RWPE2 (cell line): ENCODE data around the gene CSNK1D.

Experiments
- ATAC-seq: fragments of 200-7000 bp; cut with Tn5 transposase; 3 replicates; pipeline ENCODE4 v1.9.1; 2021; ENCODE audit warnings: low read depth
- DNase-seq: peaks from one replicate; pipeline ENCODE4 v3.0.0-alpha.2; 2020; ENCODE audit warnings: low spot score
- H3K27ac ChIP-seq: fragments of 450-650 bp; 2 replicates; pipeline ENCODE4 v1.5.1; 2017; ENCODE audit warnings: mild to moderate bottlenecking; ENCODE audit not compliant: poor library complexity, severe bottlenecking
- H3K27me3 ChIP-seq: fragments of 250-450 bp; sonication (Bioruptor Pico); 2 replicates; pipeline ENCODE4 v1.5.1; 2021; ENCODE audit warnings: mild to moderate bottlenecking, moderate library complexity; ENCODE audit not compliant: insufficient read depth, poor library complexity, severe bottlenecking
- H3K36me3 ChIP-seq: fragments of 250-450 bp; sonication (Bioruptor Pico); 2 replicates; pipeline ENCODE4 v1.5.1; 2020; ENCODE audit warnings: low read depth, mild to moderate bottlenecking, moderate library complexity
- H3K4me1 ChIP-seq: fragments of 250-450 bp; sonication (Bioruptor Pico); 2 replicates; pipeline ENCODE4 v1.5.1; 2021; ENCODE audit warnings: mild to moderate bottlenecking, moderate library complexity; ENCODE audit not compliant: insufficient read depth, poor library complexity, severe bottlenecking
- H3K4me3 ChIP-seq: fragments of 250-450 bp; sonication (Bioruptor Pico); 2 replicates; pipeline ENCODE4 v1.5.1; 2021; ENCODE audit warnings: mild to moderate bottlenecking, moderate library complexity; ENCODE audit not compliant: severe bottlenecking
- H3K9me3 ChIP-seq: fragments of 250-450 bp; sonication (Bioruptor Pico); 2 replicates; pipeline ENCODE4 v1.5.1; 2021; ENCODE audit warnings: mild to moderate bottlenecking, moderate library complexity; ENCODE audit not compliant: severe bottlenecking
- TF ChIP-seq, protein P1 (sequence below): fragments of 450-650 bp; IDR thresholded peaks from one replicate; pipeline ENCODE4 v1.5.1; 2017; ENCODE audit warnings: mild to moderate bottlenecking, moderate library complexity; ENCODE audit not compliant: poor library complexity, severe bottlenecking

Gene CSNK1D

DNA sequence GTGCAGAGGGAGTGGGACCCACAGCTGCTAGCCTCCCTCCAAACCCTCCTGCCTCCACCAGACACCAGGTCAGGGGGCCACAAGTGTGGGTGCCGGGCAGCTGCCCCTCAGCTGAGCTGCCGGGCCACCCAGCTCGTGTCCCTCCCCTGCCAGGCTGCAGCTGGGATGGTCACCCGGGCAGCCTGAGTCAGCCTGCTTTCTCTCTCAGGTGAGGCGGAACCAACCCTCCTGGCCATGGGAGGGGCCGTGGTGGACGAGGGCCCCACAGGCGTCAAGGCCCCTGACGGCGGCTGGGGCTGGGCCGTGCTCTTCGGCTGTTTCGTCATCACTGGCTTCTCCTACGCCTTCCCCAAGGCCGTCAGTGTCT lies 37.7 kb downstream of the CSNK1D start:
- TF ChIP-seq, protein P1, sequence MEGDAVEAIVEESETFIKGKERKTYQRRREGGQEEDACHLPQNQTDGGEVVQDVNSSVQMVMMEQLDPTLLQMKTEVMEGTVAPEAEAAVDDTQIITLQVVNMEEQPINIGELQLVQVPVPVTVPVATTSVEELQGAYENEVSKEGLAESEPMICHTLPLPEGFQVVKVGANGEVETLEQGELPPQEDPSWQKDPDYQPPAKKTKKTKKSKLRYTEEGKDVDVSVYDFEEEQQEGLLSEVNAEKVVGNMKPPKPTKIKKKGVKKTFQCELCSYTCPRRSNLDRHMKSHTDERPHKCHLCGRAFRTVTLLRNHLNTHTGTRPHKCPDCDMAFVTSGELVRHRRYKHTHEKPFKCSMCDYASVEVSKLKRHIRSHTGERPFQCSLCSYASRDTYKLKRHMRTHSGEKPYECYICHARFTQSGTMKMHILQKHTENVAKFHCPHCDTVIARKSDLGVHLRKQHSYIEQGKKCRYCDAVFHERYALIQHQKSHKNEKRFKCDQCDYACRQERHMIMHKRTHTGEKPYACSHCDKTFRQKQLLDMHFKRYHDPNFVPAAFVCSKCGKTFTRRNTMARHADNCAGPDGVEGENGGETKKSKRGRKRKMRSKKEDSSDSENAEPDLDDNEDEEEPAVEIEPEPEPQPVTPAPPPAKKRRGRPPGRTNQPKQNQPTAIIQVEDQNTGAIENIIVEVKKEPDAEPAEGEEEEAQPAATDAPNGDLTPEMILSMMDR, result no peak
- ATAC-seq (peak; percentile 17; the same call in 2 of the 3 replicates), DNase-seq (no peak)
- Histone ChIP-seq H3K9me3 (no peaks in the 10 kb centered on the region), H3K36me3 (peaks cover 84% of the 10 kb centered on the region), H3K27ac (peak overlapping the region; percentile 91), H3K4me1 (peaks cover 77% of the 10 kb centered on the region), H3K27me3 (no peaks in the 10 kb centered on the region), H3K4me3 (no peak overlapping the region)

DNA sequence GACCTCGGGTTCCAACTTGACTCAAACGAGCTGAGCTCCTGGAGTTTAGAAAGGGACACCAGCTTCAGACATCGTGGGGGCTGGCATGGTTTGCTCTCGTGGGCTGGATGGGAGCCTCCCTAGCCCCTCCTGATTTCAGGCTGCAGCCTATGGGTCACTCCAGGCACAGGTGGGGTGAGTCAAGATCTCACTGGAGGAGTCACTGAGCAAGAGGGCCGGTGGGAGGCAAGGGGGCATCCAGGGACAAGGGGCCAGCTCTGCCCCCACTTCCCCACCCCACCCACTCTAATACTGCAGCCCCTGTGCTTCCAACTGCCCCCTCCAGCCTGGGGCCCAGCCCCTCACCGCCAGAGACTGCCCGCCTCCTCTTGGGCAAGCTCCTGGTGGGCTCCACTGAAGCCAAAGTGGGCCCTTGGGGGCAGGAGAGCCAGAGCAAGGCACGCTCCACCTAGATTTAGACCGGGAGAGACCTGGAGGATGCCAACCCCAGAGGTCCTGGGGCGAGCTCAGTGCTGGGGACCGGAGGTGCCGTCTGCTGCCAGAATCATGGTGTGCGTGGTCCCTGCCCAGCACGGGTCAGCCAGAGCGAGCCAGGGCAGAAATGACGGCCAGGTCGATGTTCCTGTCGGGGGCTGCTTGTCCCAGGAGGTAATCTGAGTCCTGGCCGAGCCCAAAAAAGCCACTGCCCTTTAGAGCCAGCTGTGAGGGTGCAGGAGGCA lies 38.3 kb downstream of the CSNK1D start:
- peak overlapping the region; percentile 91 for H3K27ac ChIP-seq
- no peak for ATAC-seq
- H3K4me1 ChIP-seq, result peaks cover 71% of the 10 kb centered on the region
- DNase-seq, result no peak
- peaks cover 89% of the 10 kb centered on the region for H3K36me3 ChIP-seq
- TF ChIP-seq, protein P1, result no peak
- H3K9me3 ChIP-seq, result no peaks in the 10 kb centered on the region
- no peak overlapping the region for H3K4me3 ChIP-seq
- no peaks in the 10 kb centered on the region for H3K27me3 ChIP-seq

DNA sequence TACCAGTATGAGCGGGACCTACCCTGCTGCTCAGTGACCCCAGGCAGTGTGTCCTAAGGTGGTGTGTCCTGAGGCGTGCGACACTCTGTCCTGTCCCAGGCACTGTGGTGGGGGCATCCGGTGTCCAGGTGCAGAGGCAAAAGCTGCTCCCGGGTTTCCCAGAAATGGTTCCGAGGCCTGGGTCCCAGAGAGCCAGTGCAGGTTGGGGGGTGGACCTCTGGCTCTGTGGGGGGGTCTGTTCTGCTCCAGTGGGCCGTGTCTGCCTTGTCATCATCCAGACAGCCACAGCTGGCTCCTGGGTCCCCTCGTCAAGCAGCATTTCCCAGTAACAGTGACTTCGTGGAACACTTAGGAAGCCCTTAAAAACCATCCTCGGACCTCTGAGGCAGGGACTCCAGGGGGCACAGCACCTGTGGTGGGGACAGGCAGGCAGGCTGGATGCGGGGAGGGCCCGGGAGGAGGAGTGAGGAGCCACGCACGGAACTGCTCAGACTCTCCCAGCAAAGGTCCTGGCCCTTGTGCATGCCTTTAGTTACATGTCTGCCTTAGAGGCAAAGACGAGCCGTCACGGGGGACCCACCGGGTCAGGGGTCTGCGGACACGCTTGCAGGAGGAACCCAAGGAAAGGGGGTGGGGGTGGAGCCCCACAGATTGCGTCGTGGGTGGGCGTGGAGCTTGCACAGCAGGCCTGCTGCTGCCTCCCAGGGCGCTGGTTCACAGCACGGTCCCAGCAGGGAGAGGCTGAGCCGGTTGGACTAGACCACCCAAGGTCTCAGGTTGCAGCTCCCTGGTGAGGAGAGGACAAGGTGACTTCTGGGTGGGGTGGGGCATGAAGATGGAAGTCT lies 39.1 kb downstream of the CSNK1D start:
- Histone ChIP-seq H3K4me1 (peaks cover 64% of the 10 kb centered on the region), H3K27me3 (no peaks in the 10 kb centered on the region), H3K9me3 (no peaks in the 10 kb centered on the region), H3K27ac (peak overlapping the region; percentile 91), H3K36me3 (peaks cover 91% of the 10 kb centered on the region), H3K4me3 (no peak overlapping the region)
- TF ChIP-seq, protein P1, result no peak
- DNase-seq (no peak), ATAC-seq (no peak)

DNA sequence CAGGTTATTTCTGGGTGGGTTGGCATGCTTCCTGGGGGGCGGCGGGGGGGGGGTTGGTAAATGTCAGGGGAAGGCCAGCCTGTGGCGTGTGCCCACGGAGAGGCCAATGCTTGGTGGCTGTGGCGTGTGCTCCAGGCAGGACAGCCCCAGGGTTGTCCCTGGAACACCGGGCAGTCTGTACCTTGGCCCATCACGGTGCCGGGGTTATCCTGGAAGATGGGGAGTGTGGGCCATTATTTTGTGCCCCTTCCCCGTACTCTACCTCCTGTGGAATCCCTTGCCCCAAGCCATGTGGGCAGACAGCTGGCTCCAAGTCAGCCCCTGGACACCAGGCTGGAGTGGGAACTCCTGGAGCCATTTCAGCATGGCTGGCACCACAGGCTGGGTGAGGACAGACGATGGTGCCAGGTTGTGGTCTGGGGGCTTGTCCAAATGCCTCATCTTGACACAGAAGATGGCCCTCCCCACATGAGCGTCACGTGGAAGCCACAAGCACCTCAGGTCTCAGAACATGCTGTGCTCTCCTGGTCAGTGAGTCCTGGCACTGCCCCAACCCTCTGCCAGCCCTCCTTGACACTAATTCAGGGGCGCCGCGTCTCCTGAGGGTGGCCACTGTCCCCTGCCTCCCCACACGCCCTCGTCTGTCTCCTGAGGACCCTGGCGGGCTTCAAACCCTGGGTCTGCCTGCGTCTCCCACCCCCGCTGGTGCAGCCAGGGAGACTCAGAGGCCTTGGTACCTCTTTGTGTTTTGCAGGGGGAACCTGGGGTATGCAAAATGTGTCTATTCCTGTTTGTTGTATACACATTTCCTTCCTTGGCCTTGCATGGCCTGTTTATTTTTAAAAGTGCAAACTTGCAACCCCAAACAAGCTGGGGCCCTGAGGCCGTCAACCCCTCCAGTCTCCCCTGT lies 40.4 kb downstream of the CSNK1D start:
- H3K9me3 ChIP-seq, result no peaks in the 10 kb centered on the region
- no peaks in the 10 kb centered on the region for H3K27me3 ChIP-seq
- H3K27ac ChIP-seq, result peak overlapping the region; percentile 91
- DNase-seq, result no peak
- TF ChIP-seq, protein P1, result no peak
- ATAC-seq, result no peak
- peaks cover 85% of the 10 kb centered on the region for H3K36me3 ChIP-seq
- no peak overlapping the region for H3K4me3 ChIP-seq
- peaks cover 53% of the 10 kb centered on the region for H3K4me1 ChIP-seq
